Esophagus muscularis mucosa (tissue), 4 donors: ENCODE data around the gene C2CD4C. TPM values are rescaled to one million over a fixed set of nuclear protein-coding genes. Genes with fewer than 3 reads are reported as not detected.
"Not testable (repeated sequence)": the region's sequence is repeated elsewhere in the genome, so short reads cannot be mapped to it uniquely, and the experiment has no call there.

ENCODE experiments used
- DNase-seq: peaks from one replicate; pipeline ENCODE4 v3.0.0-alpha.2; 2017; ENCODE audit errors: extremely low spot score
- H3K27ac ChIP-seq, 4 donors: fragments of 200-600 bp; sonication (generic); replicated peaks in 1 of 4; 1 replicate in 3 of 4; 2 replicates in 1 of 4; pipeline ENCODE4 v1.5.1; 2016 to 2019; ENCODE audit warnings: mild to moderate bottlenecking in 1 of 4
- H3K27me3 ChIP-seq, 4 donors: fragments of 200-600 bp; sonication (generic); one replicate each; pipeline versions ENCODE4 v1.5.1 to v1.6.0; 2016 to 2019
- H3K36me3 ChIP-seq, 4 donors: fragments of 200-600 bp; sonication (generic); one replicate each; pipeline ENCODE4 v1.5.1; 2016 to 2019
- H3K4me1 ChIP-seq, 4 donors: fragments of 200-600 bp; sonication (generic); one replicate each; pipeline ENCODE4 v1.5.1; 2016 to 2019
- H3K4me3 ChIP-seq, 4 donors: fragments of 200-600 bp; sonication (generic); 1 replicate in 2 of 4; 2 replicates in 2 of 4; pipeline ENCODE4 v1.5.1; 2016 to 2019; ENCODE audit warnings: mild to moderate bottlenecking in 4 of 4, moderate library complexity in 1 of 4
- H3K9me3 ChIP-seq, 4 donors: fragments of 200-600 bp; sonication (generic); 1 replicate in 3 of 4; 2 replicates in 1 of 4; pipeline ENCODE4 v1.5.1; 2016 to 2019
- EP300 ChIP-seq: sonication (generic); formaldehyde crosslinking; IDR thresholded peaks from one replicate; pipeline ENCODE4 v1.6.1; 2017; ENCODE audit warnings: antibody characterized with exemption
- POLR2A ChIP-seq: fragments of 450-650 bp; IDR thresholded peaks from one replicate; pipeline ENCODE4 v1.6.1; 2017; ENCODE audit warnings: antibody characterized with exemption, moderate library complexity, mild to moderate bottlenecking, low read depth
- POLR2AphosphoS5 ChIP-seq, 2 donors: sonication (generic); formaldehyde crosslinking; IDR thresholded peaks; one replicate each; pipeline ENCODE4 v1.6.1; 2017; ENCODE audit warnings: antibody characterized with exemption in 2 of 2
- WGBS: methylation state at CpG from one replicate; pipeline ENCODE4 v1.1.5; 2018; 5-methylcytosine and 5-hydroxymethylcytosine counted together
- intact Hi-C: fragments of 100-400 bp; cut with DNase I; formaldehyde crosslinking; loops from one replicate; pipeline ENCODE4 v1.15.1; 2023
- total RNA-seq, 4 donors: library from RNA; depleted of rRNA; stranded (reverse); fragments of >200 nt; gene quantifications; one replicate each; pipeline versions ENCODE4 v1.1.0 to v1.2.1, GENCODE V29; 2016
- TF ChIP-seq, protein P1 (sequence below), 3 experiments: fragments of 200-600 bp in 2 of 3; fragments of 450-650 bp in 1 of 3; sonication (generic) in 2 of 3; IDR thresholded peaks; one replicate each; pipeline ENCODE4 v1.5.1; 2017 to 2019; ENCODE audit warnings: antibody characterized with exemption in 3 of 3, mild to moderate bottlenecking in 2 of 3, moderate library complexity in 1 of 3

C2CD4C gene
- total RNA-seq, 4 donors from 2014 or later: 0.46 to 3.7 (median 1.7) TPM

DNA sequence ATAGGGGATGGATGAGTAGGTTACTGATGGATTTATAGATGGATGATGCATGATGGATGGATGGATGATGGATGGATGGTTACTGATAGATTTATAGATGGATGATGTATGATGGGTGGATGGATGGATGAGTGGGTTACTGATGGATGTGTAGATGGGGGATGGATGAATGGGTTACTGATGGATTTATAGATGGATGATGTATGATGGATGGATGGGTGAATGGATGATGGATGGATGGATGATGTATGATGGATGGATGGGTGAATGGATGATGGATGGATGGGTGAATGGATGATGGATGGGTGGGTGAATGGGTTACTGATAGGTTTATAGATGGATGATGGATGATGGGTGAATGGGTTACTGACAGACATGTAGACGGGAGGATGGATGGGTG is 6.3 kb upstream of the C2CD4C start:
- TF ChIP-seq, protein P1, sequence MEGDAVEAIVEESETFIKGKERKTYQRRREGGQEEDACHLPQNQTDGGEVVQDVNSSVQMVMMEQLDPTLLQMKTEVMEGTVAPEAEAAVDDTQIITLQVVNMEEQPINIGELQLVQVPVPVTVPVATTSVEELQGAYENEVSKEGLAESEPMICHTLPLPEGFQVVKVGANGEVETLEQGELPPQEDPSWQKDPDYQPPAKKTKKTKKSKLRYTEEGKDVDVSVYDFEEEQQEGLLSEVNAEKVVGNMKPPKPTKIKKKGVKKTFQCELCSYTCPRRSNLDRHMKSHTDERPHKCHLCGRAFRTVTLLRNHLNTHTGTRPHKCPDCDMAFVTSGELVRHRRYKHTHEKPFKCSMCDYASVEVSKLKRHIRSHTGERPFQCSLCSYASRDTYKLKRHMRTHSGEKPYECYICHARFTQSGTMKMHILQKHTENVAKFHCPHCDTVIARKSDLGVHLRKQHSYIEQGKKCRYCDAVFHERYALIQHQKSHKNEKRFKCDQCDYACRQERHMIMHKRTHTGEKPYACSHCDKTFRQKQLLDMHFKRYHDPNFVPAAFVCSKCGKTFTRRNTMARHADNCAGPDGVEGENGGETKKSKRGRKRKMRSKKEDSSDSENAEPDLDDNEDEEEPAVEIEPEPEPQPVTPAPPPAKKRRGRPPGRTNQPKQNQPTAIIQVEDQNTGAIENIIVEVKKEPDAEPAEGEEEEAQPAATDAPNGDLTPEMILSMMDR (IDR thresholded peaks at IDR 0.05): no peak
- TF ChIP-seq POLR2A (no peak), EP300 (no peak), POLR2AphosphoS5 (IDR thresholded peaks at IDR 0.05) (no peak)
- intact Hi-C loops: no loop called here
- 100% methylated on average over 1 of the region's 1 CpG for WGBS

DNA sequence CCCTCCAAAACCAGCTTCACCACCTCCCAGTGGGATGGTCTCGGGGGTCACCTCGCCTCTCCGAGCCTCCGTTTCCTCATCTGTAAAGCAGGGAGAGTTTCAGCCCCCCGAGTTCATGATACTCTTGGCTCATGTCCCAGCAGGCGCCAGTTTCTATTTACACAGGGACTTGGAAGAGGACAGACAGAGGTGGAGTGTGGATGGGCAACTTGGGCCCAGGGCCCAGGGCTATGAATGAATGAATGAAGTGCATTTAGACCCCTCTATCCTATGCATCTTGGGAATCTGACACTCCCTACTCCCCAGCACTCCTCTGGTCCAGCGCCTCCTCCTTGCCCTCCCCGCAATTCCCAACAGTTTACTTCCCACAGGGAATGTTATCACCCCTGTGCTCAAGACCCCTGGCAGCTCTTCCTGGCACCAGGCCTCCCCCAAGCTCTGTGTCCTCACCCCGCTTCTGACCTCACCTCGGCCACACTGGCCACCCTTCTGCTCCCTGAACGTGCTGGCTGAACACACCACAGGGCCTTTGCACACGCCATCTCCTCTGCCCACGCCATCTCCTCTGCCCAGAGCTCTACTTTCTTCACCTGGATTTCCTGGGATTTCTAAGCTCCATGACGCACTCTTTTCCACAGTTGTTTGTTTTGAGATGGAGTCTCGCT is 4.9 kb upstream of the C2CD4C start:
- TF ChIP-seq POLR2A (no peak), POLR2AphosphoS5 (IDR thresholded peaks at IDR 0.05) (no peak), EP300 (no peak)
- TF ChIP-seq, protein P1 (IDR thresholded peaks at IDR 0.05): no peak
- H3K4me3 ChIP-seq: no peak overlapping the region
- peaks cover 0 to 35% (median 18%) of the 10 kb centered on the region in 4 donors for H3K27me3 ChIP-seq
- peaks cover 11 to 22% (median 15%) of the 10 kb centered on the region in 4 donors for H3K4me1 ChIP-seq
- no peaks in the 10 kb centered on the region for H3K9me3 ChIP-seq
- WGBS: 71% methylated on average over 15 of the region's 15 CpGs
- H3K27ac ChIP-seq: no peak overlapping the region
- intact Hi-C loops: no loop called here
- peaks cover 0 to 19% (median 12%) of the 10 kb centered on the region in 4 donors for H3K36me3 ChIP-seq
- no peak for DNase-seq

More for the DNA sequence above, 6.3 kb upstream of the C2CD4C start:
- Histone ChIP-seq H3K27me3 (peaks cover 0 to 21% (median 7%) of the 10 kb centered on the region in 4 donors), H3K36me3 (peaks cover 0 to 26% (median 12%) of the 10 kb centered on the region in 4 donors), H3K4me1 (peaks cover 0 to 11% (median 5%) of the 10 kb centered on the region in 4 donors), H3K27ac (no peak overlapping the region), H3K9me3 (no peaks in the 10 kb centered on the region), H3K4me3 (no peak overlapping the region)
- no peak for DNase-seq

DNA sequence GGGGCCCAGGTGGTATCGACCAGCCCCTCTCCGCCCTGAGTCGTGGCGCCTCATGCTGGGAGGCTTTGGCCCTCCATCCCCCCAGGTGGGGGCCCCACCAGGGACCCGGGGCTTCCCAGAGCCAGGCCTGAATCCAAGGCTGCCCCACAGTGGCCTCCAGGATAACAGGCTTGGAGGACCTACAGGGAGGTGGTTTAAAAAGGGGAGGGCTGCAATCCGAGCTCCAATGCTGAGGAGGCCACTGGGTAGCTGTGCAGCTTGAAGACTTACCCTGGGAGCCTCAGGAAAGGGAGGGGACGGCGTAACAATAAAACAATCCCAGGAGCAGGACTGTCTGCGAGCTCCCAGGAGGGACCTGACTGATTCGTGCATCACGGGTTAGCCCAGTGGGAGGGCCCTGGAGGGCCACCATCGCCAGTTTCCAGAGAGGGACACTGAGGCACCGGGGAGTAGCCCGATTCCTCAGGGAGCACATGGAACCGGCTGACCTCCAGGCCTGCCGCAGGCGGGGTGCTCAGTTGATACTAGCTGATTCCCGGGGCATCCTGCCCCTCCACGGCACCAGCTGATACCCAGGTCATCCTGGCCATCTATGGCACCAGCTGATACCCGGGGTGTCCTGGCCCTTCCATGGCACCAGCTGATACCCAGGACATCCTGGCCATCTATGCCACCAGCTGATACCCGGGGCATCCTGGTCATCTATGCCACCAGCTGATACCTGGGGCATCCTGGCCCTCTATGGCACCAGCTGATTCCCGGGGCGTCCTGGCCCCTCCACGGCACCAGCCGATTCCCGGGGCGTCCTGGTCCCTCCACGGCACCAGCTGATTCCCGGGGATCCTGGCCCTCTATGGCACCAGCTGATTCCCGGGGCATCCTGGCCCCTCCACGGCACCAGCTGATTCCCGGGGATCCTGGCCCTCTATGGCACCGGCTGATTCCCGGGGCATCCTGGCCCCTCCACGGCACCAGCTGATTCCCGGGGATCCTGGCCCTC is 3.7 kb upstream of the C2CD4C start:
- DNase-seq: no peak
- WGBS: 51% methylated on average over 15 of the region's 36 CpGs
- Histone ChIP-seq H3K27me3 (peaks cover 0 to 47% (median 31%) of the 10 kb centered on the region in 4 donors), H3K36me3 (peaks cover 0 to 16% (median 5%) of the 10 kb centered on the region in 4 donors), H3K27ac (no peak overlapping the region), H3K4me1 (peaks cover 18 to 34% (median 27%) of the 10 kb centered on the region in 4 donors), H3K9me3 (no peaks in the 10 kb centered on the region), H3K4me3 (no peak overlapping the region)
- TF ChIP-seq POLR2AphosphoS5 (IDR thresholded peaks at IDR 0.05) (no peak), EP300 (no peak), POLR2A (no peak)
- TF ChIP-seq, protein P1 (IDR thresholded peaks at IDR 0.05): no peak
- intact Hi-C loops: no loop called here

DNA sequence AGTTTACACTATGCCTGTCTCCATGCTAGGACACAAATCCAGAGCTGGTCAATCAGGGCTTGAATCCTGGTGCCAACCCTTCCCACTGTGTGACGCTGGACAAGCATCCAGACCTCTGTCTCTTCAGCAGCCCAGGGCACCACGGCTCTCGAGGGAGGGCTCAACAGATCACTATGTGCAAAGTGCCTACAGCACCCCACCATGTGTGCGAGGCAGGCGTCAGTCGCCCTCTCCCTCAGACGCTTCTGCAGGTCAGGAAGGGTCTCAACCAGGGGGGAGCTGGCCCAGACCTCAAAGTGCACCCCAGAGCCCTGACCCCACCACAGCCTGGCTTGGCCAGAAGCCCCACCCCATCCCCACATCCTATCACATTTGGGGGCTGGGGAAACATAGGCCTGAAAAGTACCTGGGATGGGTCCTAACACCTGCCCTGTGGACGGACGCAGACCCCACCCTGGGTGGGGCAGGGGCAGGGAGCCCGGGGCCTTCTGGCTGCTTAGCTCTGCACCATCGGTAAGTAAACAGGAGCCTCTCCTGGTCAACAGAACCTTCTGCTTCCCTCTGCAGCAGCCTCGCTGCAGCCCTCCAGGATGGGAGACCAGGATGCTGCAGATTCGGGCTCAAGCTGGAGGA is 2.9 kb upstream of the C2CD4C start:
- 46% methylated on average over 9 of the region's 13 CpGs for WGBS
- TF ChIP-seq, protein P1 (IDR thresholded peaks at IDR 0.05): no peak
- no peak for TF ChIP-seq POLR2AphosphoS5 (IDR thresholded peaks at IDR 0.05)
- TF ChIP-seq POLR2A: no peak
- no peak for TF ChIP-seq EP300
- intact Hi-C loops: no loop called here
- no peak overlapping the region for H3K4me3 ChIP-seq
- DNase-seq: no peak
- H3K4me1 ChIP-seq: peaks cover 18 to 35% (median 27%) of the 10 kb centered on the region in 4 donors
- H3K27me3 ChIP-seq: peaks cover 0 to 55% (median 33%) of the 10 kb centered on the region in 4 donors
- H3K27ac ChIP-seq: no peak overlapping the region
- no peaks in the 10 kb centered on the region for H3K9me3 ChIP-seq
- H3K36me3 ChIP-seq: peaks cover 0 to 11% (median 3%) of the 10 kb centered on the region in 4 donors

DNA sequence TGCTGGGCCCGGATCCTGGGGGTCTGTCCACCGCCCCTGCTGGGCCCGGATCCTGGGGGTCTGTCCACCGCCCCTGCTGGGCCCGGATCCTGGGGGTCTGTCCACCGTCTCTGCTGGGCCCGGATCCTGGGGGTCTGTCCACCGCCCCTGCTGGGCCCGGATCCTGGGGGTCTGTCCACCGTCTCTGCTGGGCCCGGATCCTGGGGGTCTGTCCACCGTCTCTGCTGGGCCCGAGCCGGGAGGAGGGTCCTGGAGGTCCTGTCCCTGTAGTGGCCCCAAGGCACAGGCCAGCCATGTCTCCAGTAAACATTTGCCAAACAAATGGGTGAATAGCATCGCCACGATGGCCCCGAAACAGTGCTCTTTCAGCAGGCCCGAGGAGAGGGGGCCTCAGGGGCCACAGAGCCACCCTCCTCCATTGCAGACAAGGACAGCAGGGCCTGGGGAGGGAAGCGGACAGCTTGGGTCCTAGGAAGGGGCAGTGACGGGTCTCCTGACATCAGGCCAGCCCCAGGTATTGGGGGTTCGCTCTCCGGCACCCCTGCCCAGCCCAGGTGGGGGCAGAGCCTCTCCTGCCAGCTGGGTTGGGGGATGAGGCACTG is 2.3 kb upstream of the C2CD4C start:
- H3K27me3 ChIP-seq: peaks cover 0 to 61% (median 36%) of the 10 kb centered on the region in 4 donors
- DNase-seq, H3K36me3 ChIP-seq, H3K27ac ChIP-seq, H3K9me3 ChIP-seq, H3K4me3 ChIP-seq, intact Hi-C loops: not testable (repeated sequence)
- peaks cover 18 to 35% (median 27%) of the 10 kb centered on the region in 4 donors for H3K4me1 ChIP-seq
- WGBS: 87% methylated on average over 8 of the region's 22 CpGs
